Stimulated activated CD4-positive, alpha-beta T cell treated with anti-CD3 and anti-CD28 coated beads, Interleukin-1b, Interleukin-23, amount 100 ng/mL, for 48 hours (primary cell): ENCODE data around the gene ACIN1.

Experiments used
- DNase-seq: peaks from one replicate; pipeline ENCODE4 v3.0.0-alpha.2; 2020

The ACIN1 gene

DNA sequence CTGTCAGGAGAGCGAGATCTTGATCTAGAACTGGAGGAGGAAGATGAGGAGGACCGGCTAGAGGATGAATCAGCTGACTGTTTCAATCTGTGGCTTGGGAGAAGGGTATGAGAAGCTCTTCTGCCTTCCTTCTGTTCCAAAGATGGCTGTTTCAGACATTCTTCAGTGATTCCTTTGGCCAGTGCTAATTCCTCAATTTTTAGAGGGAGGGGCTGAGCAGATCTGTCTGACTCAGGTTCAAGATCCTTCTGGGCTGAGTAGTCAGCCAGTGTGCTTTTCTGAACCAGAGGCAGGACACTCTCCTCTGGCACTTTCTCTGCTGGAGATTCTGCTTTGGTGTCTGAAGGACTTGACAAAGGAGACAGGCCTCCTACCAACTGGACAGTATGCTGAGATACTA lies 15.2 kb downstream of the ACIN1 start:
- DNase-seq: no peak

DNA sequence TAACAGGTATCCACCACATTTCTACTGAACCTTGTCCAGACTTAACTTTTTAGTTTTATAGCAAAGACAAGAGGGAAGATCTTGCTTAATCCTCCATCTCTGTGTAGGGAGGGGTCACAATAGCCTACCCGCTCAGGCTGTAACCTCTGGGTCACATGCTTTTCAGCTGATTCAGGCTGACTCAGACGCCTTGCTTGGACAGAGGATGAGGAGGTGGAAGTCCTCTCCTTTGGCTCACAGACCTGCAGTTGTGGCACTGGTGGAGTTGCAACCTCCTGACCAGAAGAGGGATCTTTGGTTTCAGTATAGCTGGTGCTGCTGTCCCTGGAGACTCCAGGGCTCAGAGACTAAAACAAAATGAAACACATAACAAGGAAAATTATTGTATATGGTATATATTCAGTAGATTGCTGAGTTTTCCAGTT lies 16.2 kb downstream of the ACIN1 start:
- DNase-seq: no peak

DNA sequence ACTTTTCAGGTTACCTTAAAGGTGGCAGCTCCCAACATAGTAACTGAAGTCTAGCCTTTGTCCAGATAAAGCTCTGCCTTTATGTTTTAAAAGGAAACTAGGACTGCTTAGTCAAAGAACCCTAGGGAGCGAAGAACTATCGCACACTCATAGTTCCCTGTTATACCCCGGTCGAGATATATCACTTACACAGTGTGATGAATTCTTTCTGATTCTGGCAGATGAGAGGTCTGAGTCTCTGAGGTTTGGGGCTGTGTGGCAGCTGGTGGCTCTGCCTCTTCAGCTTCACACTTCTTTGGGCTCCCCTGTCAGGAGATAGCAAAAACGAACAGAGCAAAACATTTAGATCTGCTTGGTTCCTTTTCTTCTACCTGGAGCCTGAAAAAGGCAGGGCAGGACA lies 17.0 kb downstream of the ACIN1 start:
- DNase-seq: no peak

- no peak for DNase-seq
These were observed 18.0 kb downstream of the ACIN1 start for GRCh38 chr14:23076785-23077408.

DNA sequence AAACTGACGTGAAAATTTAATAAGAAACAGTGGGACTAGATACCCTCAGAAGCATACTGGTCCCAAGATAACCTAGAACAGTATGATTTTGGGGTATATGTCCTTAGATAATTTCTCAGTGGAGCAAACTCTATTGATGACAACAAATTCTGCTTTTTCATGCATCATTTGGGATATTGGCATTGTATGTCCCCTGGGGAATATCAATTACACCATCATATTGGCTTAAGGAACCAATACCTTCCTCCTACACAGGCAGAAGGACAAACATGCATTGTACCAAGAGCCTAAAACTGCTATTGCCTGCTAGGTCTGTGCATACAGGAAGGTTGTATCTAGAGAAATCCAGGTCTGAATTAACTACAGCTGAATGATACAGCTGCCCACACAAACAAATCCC lies 20.0 kb downstream of the ACIN1 start:
- no peak for DNase-seq

DNA sequence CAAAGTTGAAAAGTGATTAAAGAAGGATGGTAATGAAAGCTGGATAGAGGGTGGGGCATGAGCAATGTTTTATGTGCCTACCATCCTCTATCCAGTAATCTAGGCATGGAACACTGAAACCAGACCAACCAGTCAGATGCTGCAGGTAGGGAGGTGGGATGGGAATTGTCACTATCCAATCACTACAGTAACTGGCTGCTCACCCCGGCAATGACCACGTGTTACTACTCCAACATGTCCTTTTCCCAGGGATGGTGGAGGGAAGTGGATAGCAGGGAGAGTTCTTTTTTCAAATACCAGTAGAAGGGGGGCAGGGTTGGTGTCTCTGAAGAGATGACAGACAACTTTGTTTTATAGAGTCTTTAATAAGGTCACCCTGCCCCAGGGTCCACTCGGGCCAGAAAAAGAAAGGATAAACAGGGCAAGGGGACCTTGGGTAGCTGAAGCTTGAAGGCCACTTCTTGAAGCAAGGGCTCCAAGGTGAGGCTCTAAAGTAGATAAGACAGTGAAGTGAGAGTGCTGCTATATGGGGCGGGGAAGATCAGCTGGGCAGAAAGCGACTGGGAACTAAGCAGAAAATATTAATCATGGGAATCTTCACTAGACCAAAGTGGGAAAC lies 22.9 kb downstream of the ACIN1 start:
- no peak for DNase-seq

DNA sequence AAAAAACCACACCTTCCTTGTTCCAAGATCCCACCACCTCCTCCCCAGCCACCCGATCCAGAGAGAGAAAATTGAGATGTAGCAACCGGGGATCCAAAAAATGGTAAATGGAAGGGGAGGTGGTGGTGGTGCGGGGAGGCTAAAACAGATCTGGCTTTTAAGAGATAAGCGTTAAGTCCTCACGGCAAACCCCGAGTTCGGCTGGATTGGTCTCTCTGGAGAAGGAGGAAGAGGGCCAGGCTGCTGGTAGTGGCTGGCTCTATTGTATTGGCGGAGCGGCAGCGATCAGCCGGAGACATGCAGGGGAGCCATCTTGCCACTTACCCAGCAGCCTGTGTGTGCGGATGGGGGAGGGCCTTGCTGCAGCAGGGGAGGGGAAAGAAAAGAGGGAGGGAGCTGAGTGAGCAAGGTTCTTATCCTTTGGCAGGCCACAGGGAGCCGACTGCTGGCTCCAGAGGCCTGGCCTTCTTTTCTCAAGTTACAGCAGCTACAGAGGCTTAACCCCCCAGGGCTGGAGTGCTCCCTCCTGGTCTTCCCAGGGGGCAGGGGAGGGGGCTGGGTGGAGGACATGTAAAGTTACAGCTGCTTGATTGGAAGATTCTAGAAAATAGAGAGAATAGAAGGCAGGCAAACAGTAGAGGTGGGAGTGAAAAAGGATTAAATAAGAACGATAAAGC lies 23.6 kb downstream of the ACIN1 start:
- DNase-seq: peak; percentile 81

GRCh38 chr14:23070262-23071129 lies 24.4 kb downstream of the ACIN1 start:
- DNase-seq: no peak

DNA sequence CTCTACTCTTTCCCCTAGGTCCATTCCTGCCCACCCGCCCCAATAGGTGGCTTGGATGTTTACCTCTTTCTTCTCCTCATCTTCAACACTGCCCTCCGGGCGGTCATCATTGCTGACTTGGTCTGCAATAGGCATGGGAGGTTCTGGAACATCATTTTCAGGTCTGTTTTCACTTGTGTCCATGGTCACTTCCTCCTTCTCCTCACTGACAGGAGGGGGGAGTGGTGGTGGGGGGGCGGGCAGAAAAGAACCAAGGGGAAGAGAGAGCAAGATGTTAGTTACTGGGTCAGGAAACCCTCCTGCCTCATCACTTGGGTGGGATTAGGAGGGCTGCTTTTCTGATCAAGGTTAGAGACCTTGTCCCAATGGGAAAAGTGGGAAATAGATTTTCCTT lies 25.5 kb downstream of the ACIN1 start:
- no peak for DNase-seq

DNA sequence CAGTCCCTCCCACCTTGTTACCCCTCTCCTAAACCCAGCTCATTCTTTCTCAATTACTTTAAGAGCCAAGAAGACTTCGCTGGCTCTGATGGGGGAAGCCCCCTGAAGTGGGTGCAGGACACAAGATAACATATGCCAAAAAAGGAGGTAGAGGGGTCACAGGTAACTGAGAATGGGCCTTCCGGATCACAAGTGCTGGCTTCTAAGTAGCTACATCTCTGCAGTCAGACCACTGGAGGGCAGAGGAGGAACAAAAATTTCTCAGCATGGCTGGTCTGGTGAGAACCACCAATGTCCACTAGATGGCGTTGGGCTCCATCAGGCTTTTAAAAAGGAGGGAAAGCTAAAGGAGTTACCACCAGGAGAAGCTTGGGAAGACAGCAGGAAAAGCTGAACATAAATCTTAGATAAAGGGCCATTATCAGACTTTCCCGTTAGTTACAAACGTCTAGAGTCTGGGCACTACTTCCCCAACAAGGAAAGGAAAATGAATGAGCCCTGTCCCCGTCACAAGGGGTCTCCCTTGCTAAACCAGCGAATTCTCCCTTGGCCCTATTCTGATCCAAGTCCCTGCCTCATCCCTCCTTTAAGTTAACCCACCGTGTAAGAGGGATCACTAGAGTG lies 26.0 kb downstream of the ACIN1 start:
- peak; percentile 69 for DNase-seq

- DNase-seq: no peak
These were observed 26.8 kb downstream of the ACIN1 start for GRCh38 chr14:23067847-23068788.

GRCh38 chr14:23066855-23067744 lies 27.8 kb downstream of the ACIN1 start:
- no peak for DNase-seq

DNA sequence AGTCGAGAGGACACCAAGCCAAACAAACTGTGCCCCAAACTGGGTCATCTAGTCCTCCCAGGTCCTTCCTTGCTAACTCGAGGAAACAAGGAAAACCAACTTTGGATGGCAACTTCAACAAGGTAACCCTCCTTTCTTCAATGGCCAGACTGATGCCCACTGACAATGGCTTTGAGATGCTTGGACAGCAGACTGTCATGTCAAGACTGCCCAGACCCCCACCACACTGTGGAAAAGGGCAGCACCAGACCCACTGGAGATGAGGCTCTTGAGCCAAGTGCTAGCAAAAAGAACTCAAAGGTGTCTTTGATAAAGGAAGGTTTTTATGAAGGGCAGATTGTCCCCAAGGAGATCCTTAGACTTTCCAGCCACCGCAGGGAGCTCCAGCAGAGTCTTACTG lies 28.6 kb downstream of the ACIN1 start:
- no peak for DNase-seq

DNA sequence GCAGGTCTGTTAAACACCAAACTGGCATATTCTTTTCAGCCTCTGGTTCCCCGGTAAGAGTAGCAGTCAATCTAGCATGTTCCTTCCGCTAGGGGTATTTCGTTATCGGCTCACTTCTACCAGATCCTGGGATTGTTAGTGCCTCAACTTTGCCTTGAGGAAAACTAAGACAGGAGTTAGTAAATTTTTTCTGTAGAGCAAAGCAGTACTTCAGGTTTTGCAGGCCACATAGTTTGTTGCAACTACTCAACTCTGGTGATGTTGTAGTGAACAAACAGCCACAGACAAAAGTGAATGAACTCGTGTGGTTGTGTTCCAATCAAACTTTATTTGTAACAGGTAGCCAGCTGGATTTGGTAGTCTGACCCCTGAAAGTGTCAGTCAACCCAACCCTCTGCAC lies 31.3 kb downstream of the ACIN1 start:
- DNase-seq: no peak

DNA sequence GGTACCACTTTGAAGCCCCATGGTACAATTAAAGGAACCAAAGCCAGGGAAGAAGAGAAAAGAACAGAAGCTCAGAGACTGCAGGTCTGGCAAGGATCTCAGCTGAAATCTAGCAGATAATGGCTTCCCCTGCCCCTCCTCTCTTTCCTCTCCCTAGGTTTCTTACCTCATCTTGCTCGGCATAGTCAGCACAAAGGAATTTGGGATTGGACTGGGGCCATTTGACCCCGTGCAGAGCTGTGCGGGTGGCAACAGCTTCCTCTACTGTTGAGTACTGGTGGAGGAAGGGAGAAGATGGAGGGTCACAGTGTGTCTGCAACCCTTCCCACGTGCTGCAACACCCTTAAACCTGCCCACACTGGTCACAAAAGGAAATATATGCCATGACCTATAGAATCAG lies 32.9 kb downstream of the ACIN1 start:
- no peak for DNase-seq

DNA sequence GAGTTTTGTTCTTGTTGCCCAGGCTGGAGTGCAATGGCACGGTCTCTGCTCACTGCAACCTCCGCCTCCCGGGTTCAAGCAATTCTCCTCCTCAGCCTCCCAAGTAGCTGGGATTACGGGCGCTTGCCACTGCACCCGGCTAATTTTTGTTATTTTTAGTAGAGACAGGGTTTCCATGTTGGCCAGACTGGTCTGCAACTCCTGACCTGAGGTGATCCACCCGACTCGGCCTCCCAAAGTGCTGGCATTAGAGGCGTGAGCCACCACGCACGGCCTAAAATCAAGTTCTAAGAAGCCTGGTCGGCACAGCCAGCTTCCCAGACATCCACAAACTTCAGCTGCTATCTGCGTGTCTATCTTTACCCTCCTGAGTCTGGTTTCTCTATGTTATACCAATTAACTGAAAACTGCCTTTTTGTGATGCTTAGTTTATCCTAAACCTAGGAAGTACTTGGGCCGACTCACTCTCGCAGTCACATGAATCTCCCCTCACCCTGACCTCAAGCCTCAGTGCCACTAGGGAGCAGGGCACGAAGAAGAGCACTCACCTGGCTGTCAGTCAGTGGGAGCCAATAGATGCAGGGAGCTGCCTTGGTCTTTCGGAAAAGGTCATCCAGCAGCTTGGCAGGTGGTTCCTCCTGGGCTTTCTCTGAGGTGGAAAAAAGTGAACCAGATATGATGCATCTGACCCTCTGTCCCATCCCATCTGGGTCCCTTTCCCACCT lies 34.2 kb downstream of the ACIN1 start:
- no peak for DNase-seq

DNA sequence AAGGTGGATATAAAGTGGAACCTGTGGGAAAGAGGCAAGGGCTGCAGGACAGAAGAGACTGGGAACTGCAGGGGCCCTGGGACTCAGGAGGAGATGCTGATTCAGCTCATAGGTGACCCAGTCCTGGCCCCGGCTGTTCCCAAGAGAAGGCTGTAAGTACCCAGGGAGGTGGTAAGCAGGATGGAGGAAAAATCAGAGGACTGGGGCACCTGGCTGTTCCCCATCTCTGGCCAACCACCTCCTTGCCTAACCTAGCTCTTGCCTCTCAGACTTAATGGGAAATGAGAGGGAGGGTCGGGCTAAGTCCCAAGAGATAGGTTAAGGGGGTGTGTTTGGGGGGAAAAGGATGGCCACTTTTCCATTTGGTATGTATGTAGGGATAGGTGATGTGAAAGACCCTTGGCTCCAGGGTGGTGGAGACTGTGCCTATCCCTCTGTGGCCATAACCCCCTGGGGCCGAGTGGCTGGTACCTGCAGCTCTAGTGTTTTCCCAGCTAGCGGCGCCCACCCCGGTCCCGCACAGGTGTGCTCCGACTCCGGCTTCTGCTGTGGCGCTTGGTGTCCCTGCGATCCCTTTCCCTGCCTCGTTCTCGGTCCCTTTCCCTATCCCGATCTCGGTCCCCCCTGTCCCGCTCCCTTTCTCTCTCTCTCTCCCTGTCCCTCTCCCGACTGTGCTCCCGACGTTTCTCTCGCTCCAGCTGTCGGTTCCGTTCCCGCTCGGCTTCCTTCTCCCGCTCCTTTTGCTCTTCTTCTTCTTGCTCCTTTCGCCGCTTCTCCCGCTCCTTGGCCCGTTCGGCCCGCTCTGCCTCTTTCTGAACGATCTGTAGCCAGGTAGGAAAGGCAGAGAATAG lies 36.1 kb downstream of the ACIN1 start:
- no peak for DNase-seq

DNA sequence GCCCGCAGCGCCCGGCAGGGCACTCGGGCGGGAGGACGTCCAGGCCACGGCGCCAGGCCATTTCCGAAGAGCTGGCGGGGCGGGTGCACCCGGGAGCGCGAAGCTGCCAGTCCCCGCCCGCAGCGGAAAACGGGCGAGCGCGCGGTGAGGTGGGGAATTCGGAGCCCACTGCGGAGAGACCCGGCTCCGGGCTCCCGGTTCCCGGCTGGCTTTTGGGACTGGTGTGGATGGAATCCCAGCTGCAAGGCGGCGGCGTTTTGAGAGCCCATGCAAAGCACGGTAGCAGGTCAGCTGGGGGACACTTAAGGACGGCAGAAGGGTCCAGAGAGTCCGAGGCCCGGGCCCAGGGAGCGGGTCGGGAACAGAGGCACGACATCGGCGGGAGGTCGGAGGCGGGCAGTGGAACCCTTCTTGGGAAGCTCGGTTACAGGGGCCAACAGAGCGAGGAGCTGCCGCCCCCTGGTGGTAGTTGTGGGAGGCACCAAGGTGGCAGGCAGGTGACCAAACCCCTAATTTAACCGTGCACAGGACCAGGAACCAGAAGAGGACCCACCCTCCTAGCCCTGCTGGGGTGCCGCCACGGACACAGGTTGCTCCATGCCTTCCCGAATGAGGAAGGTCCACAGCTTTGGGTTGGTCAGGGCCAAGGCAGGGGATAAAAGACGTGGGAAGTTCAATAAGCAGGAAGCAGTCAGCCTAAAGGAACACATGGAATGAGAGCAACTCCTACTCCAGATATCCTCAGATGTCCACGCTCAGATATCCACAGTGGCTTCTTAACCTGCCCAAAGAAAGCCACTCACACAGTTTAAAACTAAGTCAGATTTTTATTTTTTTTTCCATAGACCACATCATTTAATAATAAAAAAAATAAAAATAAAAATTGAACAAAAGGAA lies 36.9 kb downstream of the ACIN1 start:
- peak; percentile 85 for DNase-seq
